Skeletal muscle tissue (tissue), 4 donors: ENCODE results near the gene CBX5. TPM values are rescaled to one million over a fixed set of nuclear protein-coding genes. Genes with fewer than 3 reads are reported as not detected.
"Not testable (repeated sequence)": the region's sequence is repeated elsewhere in the genome, so short reads cannot be mapped to it uniquely, and the experiment has no call there.

Experiments
- H3K27ac ChIP-seq: one replicate; pipeline ENCODE4 v1.7.0; 2013; ENCODE audit warnings: mild to moderate bottlenecking, low read depth, low read length, inconsistent platforms
- H3K27me3 ChIP-seq, 3 donors: one replicate each; pipeline ENCODE4 v1.7.0; 2013; ENCODE audit warnings: low read length in 3 of 3; ENCODE audit not compliant: control insufficient read depth in 3 of 3, insufficient read depth in 3 of 3
- H3K36me3 ChIP-seq, 3 donors: one replicate each; pipeline ENCODE4 v1.7.0; 2013; ENCODE audit warnings: low read length in 3 of 3; ENCODE audit not compliant: control insufficient read depth in 3 of 3, insufficient read depth in 3 of 3
- H3K4me1 ChIP-seq, 3 donors: one replicate each; pipeline ENCODE4 v1.7.0; 2013; ENCODE audit warnings: low read length in 3 of 3, mild to moderate bottlenecking in 3 of 3; ENCODE audit not compliant: control insufficient read depth in 3 of 3, insufficient read depth in 3 of 3
- H3K4me3 ChIP-seq, 3 donors: one replicate each; pipeline ENCODE4 v1.7.0; 2013; ENCODE audit warnings: low read length in 3 of 3
- H3K9ac ChIP-seq, 3 donors: one replicate each; pipeline ENCODE4 v1.7.0; 2013; ENCODE audit warnings: low read length in 3 of 3, mild to moderate bottlenecking in 3 of 3, moderate library complexity in 2 of 3, low read depth in 1 of 3
- H3K9me3 ChIP-seq, 3 donors: one replicate each; pipeline ENCODE4 v1.7.0; 2013; ENCODE audit warnings: low read length in 3 of 3; ENCODE audit not compliant: control insufficient read depth in 3 of 3
- total RNA-seq: library from RNA; depleted of rRNA; stranded (reverse); fragments of >200 nt; gene quantifications from one replicate; pipeline ENCODE4 v1.2.3, GENCODE V29; 2014
- donor health status: Osteomylitis.

CBX5 gene
- total RNA-seq, 1 donor from 2014 or later = 49.6 TPM

- peak overlapping the region; percentile 40 for H3K27ac ChIP-seq
- H3K9me3 ChIP-seq = no peaks in the 10 kb centered on the region
- H3K36me3 ChIP-seq = no peaks in the 10 kb centered on the region
- no peak overlapping the region for H3K9ac ChIP-seq
- no peaks in the 10 kb centered on the region for H3K27me3 ChIP-seq
- no peak overlapping the region for H3K4me3 ChIP-seq
- peaks cover 4 to 12% (median 5%) of the 10 kb centered on the region in 3 donors for H3K4me1 ChIP-seq
Observed at GRCh38 chr12:54229624-54230212, 50.2 kb downstream of the CBX5 start.

- peaks cover 4 to 12% (median 5%) of the 10 kb centered on the region in 3 donors for H3K4me1 ChIP-seq
- no peaks in the 10 kb centered on the region for H3K9me3 ChIP-seq
- no peak overlapping the region for H3K9ac ChIP-seq
- no peaks in the 10 kb centered on the region for H3K27me3 ChIP-seq
- H3K27ac ChIP-seq = no peak overlapping the region
- H3K36me3 ChIP-seq = no peaks in the 10 kb centered on the region
- H3K4me3 ChIP-seq = no peak overlapping the region
Observed at GRCh38 chr12:54228471-54228870, 51.5 kb downstream of the CBX5 start.

- not testable (repeated sequence) for H3K27ac ChIP-seq, H3K36me3 ChIP-seq, H3K27me3 ChIP-seq, H3K9me3 ChIP-seq, H3K9ac ChIP-seq, H3K4me3 ChIP-seq
- peaks cover 4 to 12% (median 5%) of the 10 kb centered on the region in 3 donors for H3K4me1 ChIP-seq
Observed at GRCh38 chr12:54227927-54228326, 52.0 kb downstream of the CBX5 start.

GRCh38 chr12:54227376-54227775 is 52.5 kb downstream of the CBX5 start:
- no peak overlapping the region for H3K4me3 ChIP-seq
- H3K4me1 ChIP-seq = peaks cover 4 to 12% (median 5%) of the 10 kb centered on the region in 3 donors
- no peak overlapping the region for H3K27ac ChIP-seq
- H3K9me3 ChIP-seq = no peaks in the 10 kb centered on the region
- H3K36me3 ChIP-seq = no peaks in the 10 kb centered on the region
- no peaks in the 10 kb centered on the region for H3K27me3 ChIP-seq
- no peak overlapping the region for H3K9ac ChIP-seq

- peaks cover 3 to 12% (median 5%) of the 10 kb centered on the region in 3 donors for H3K4me1 ChIP-seq
- H3K9me3 ChIP-seq = no peaks in the 10 kb centered on the region
- no peaks in the 10 kb centered on the region for H3K36me3 ChIP-seq
- H3K4me3 ChIP-seq = no peak overlapping the region
- H3K9ac ChIP-seq = no peak overlapping the region
- no peaks in the 10 kb centered on the region for H3K27me3 ChIP-seq
- H3K27ac ChIP-seq = no peak overlapping the region
Observed at GRCh38 chr12:54225666-54226065, 54.3 kb downstream of the CBX5 start.

GRCh38 chr12:54222609-54223008 is 57.3 kb downstream of the CBX5 start:
- H3K27me3 ChIP-seq = peaks cover 0 to 5% (median 4%) of the 10 kb centered on the region in 3 donors
- H3K36me3 ChIP-seq = no peaks in the 10 kb centered on the region
- H3K9me3 ChIP-seq = no peaks in the 10 kb centered on the region
- no peak overlapping the region for H3K9ac ChIP-seq
- no peak overlapping the region for H3K27ac ChIP-seq
- no peak overlapping the region for H3K4me3 ChIP-seq
- peaks cover 4 to 12% (median 6%) of the 10 kb centered on the region in 3 donors for H3K4me1 ChIP-seq

GRCh38 chr12:54221402-54221984 is 58.4 kb downstream of the CBX5 start:
- Histone ChIP-seq H3K27me3 (peaks cover 3 to 14% (median 7%) of the 10 kb centered on the region in 3 donors), H3K4me1 (peaks cover 13 to 22% (median 15%) of the 10 kb centered on the region in 3 donors), H3K27ac (no peak overlapping the region), H3K4me3 (no peak overlapping the region), H3K9ac (no peak overlapping the region), H3K9me3 (no peaks in the 10 kb centered on the region), H3K36me3 (no peaks in the 10 kb centered on the region)

GRCh38 chr12:54220567-54220966 is 59.4 kb downstream of the CBX5 start:
- no peak overlapping the region for H3K9ac ChIP-seq
- no peak overlapping the region for H3K4me3 ChIP-seq
- H3K36me3 ChIP-seq = no peaks in the 10 kb centered on the region
- peaks cover 3 to 23% (median 7%) of the 10 kb centered on the region in 3 donors for H3K27me3 ChIP-seq
- peaks cover 14 to 27% (median 21%) of the 10 kb centered on the region in 3 donors for H3K4me1 ChIP-seq
- no peaks in the 10 kb centered on the region for H3K9me3 ChIP-seq
- H3K27ac ChIP-seq = no peak overlapping the region

GRCh38 chr12:54220092-54220557 is 59.8 kb downstream of the CBX5 start:
- Histone ChIP-seq H3K9ac (peak overlapping the region in 1 of 3 donors; percentile 33), H3K27me3 (peaks cover 3 to 24% (median 7%) of the 10 kb centered on the region in 3 donors), H3K27ac (no peak overlapping the region), H3K4me3 (peak overlapping the region in 1 of 3 donors; percentile 58), H3K36me3 (no peaks in the 10 kb centered on the region), H3K4me1 (peaks cover 15 to 27% (median 22%) of the 10 kb centered on the region in 3 donors), H3K9me3 (no peaks in the 10 kb centered on the region)

- H3K9me3 ChIP-seq = no peaks in the 10 kb centered on the region
- no peaks in the 10 kb centered on the region for H3K36me3 ChIP-seq
- H3K4me3 ChIP-seq = peak overlapping the region in 2 of 3 donors; percentile 6 to 56
- H3K4me1 ChIP-seq = peaks cover 22 to 35% (median 31%) of the 10 kb centered on the region in 3 donors
- peaks cover 3 to 27% (median 7%) of the 10 kb centered on the region in 3 donors for H3K27me3 ChIP-seq
- peak overlapping the region in 1 of 3 donors; percentile 8 for H3K9ac ChIP-seq
- H3K27ac ChIP-seq = no peak overlapping the region
Observed at GRCh38 chr12:54217774-54218241, 62.1 kb downstream of the CBX5 start.
